ENCODE data around the gene CALM3. TPM values are rescaled to one million over a fixed set of nuclear protein-coding genes. Genes with fewer than 3 reads are reported as not detected.
A peak's percentile ranks its signal among the peaks of the same experiment; 100 is the strongest.

CALM3 gene
- polyA plus RNA-seq, 3 donors = 165 to 240 (median 177) TPM

- Mint-ChIP-seq H3K27me3 (ENCODE audit: low read depth in 3 of 3) (peaks cover 13 to 16% (median 15%) of the 10 kb centered on the region in 3 donors), H3K27ac (peak overlapping the region; percentile 73 to 96 (median 94)), H3K9me3 (peaks cover 0 to 5% (median 0%) of the 10 kb centered on the region in 7 donors), H3K4me3 (peak overlapping the region; percentile 23 to 57), H3K4me1 (peaks cover 83% of the 10 kb centered on the region), H3K36me3 (peaks cover 26 to 27% of the 10 kb centered on the region in 2 donors)
- Histone ChIP-seq H4K20me1 (ENCODE audit: insufficient read depth, low read length) (no peaks in the 10 kb centered on the region), H2AFZ (ENCODE audit: insufficient read depth, low read depth, low read length, poor library complexity, severe bottlenecking) (no peak overlapping the region), H3K27ac (ENCODE audit: low read depth in 1 of 2, low read length in 2 of 2) (peak overlapping the region in 1 of 2 donors; percentile 84), H3K9me3 (replicated peaks in 1 of 2; ENCODE audit: control insufficient read depth in 1 of 2, insufficient read depth in 1 of 2, low read length in 2 of 2) (no peaks in the 10 kb centered on the region), H3K4me3 (replicated peaks in 1 of 3; ENCODE audit: low read depth in 2 of 3, low read length in 3 of 3) (peak overlapping the region in 1 of 3 experiments; percentile 8), H3K27me3 (ENCODE audit: control insufficient read depth in 2 of 2, insufficient read depth in 2 of 2, low read length in 2 of 2) (peaks cover 0 to 4% of the 10 kb centered on the region in 2 donors), H3K36me3 (replicated peaks in 1 of 2; ENCODE audit: control insufficient read depth in 1 of 2, insufficient read depth in 2 of 2, low read length in 2 of 2) (peaks cover 0 to 4% of the 10 kb centered on the region in 2 donors), H3K4me1 (ENCODE audit: control insufficient read depth in 1 of 2, insufficient read depth in 2 of 2, low read length in 2 of 2) (peaks cover 90 to 99% of the 10 kb centered on the region in 2 donors), H3K4me2 (replicated peaks; ENCODE audit: extremely low read depth, low read length, poor library complexity, severe bottlenecking) (peak overlapping the region; percentile 6), H3K79me2 (ENCODE audit: insufficient read depth, low read length) (peaks cover 6% of the 10 kb centered on the region), H3K9ac (ENCODE audit: insufficient read depth, low read length, poor library complexity, severe bottlenecking) (no peak overlapping the region)
- intact Hi-C loops (cut with micrococcal nuclease) = no loop called here
- TF ChIP-seq, protein P1, sequence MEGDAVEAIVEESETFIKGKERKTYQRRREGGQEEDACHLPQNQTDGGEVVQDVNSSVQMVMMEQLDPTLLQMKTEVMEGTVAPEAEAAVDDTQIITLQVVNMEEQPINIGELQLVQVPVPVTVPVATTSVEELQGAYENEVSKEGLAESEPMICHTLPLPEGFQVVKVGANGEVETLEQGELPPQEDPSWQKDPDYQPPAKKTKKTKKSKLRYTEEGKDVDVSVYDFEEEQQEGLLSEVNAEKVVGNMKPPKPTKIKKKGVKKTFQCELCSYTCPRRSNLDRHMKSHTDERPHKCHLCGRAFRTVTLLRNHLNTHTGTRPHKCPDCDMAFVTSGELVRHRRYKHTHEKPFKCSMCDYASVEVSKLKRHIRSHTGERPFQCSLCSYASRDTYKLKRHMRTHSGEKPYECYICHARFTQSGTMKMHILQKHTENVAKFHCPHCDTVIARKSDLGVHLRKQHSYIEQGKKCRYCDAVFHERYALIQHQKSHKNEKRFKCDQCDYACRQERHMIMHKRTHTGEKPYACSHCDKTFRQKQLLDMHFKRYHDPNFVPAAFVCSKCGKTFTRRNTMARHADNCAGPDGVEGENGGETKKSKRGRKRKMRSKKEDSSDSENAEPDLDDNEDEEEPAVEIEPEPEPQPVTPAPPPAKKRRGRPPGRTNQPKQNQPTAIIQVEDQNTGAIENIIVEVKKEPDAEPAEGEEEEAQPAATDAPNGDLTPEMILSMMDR (IDR thresholded peaks at IDR 0.05) = no peak
- DNase-seq = no peak
- 92% methylated on average over 24 of the region's 32 CpGs for WGBS (ENCODE audit: insufficient coverage)
Measured at GRCh38 chr19:46621191-46622117, 20.3 kb downstream of the CALM3 start.

DNA sequence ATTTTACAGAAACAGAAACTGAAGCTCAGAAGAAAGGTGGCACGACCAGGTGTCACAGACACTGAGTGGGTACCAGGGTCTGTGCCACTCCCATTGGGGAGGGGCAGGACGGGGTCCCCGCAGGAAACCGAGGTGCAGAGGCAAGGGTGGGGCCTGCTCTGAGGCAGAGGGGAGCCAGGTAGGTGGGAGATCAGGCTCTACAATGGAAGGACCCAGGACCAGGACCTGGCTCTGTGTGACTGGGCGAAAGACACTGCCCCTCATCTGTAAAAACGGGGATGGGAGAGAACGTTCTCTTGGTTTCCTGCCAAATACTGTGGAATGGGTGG, 21.0 kb downstream of the CALM3 start:
- peaks cover 82% of the 10 kb centered on the region for H3K4me1 Mint-ChIP-seq
- H3K27me3 ChIP-seq (ENCODE audit: control insufficient read depth in 2 of 2, insufficient read depth in 2 of 2, low read length in 2 of 2) = peaks cover 0 to 4% of the 10 kb centered on the region in 2 donors
- no peak overlapping the region for H3K27ac ChIP-seq (ENCODE audit: low read depth in 1 of 2, low read length in 2 of 2)
- H3K9me3 Mint-ChIP-seq = peaks cover 0 to 2% (median 0%) of the 10 kb centered on the region in 7 donors
- H3K36me3 Mint-ChIP-seq = peaks cover 22 to 26% of the 10 kb centered on the region in 2 donors
- peak overlapping the region; percentile 6 for H3K4me2 ChIP-seq (replicated peaks; ENCODE audit: extremely low read depth, low read length, poor library complexity, severe bottlenecking)
- H3K27me3 Mint-ChIP-seq (ENCODE audit: low read depth in 3 of 3) = peaks cover 8 to 10% (median 10%) of the 10 kb centered on the region in 3 donors
- H3K9ac ChIP-seq (ENCODE audit: insufficient read depth, low read length, poor library complexity, severe bottlenecking) = no peak overlapping the region
- H2AFZ ChIP-seq (ENCODE audit: insufficient read depth, low read depth, low read length, poor library complexity, severe bottlenecking) = no peak overlapping the region
- H4K20me1 ChIP-seq (ENCODE audit: insufficient read depth, low read length) = no peaks in the 10 kb centered on the region
- H3K36me3 ChIP-seq (replicated peaks in 1 of 2; ENCODE audit: control insufficient read depth in 1 of 2, insufficient read depth in 2 of 2, low read length in 2 of 2) = peaks cover 0 to 4% of the 10 kb centered on the region in 2 donors
- intact Hi-C loops (cut with micrococcal nuclease) = no loop called here
- no peak for DNase-seq
- H3K4me3 ChIP-seq (replicated peaks in 1 of 3; ENCODE audit: low read depth in 2 of 3, low read length in 3 of 3) = peak overlapping the region in 1 of 3 experiments; percentile 8
- H3K27ac Mint-ChIP-seq = peak overlapping the region in 2 of 7 donors; percentile 62 to 91
- no peaks in the 10 kb centered on the region for H3K9me3 ChIP-seq (replicated peaks in 1 of 2; ENCODE audit: control insufficient read depth in 1 of 2, insufficient read depth in 1 of 2, low read length in 2 of 2)
- H3K79me2 ChIP-seq (ENCODE audit: insufficient read depth, low read length) = peaks cover 6% of the 10 kb centered on the region
- 50% methylated on average over 3 of the region's 7 CpGs for WGBS (ENCODE audit: insufficient coverage)
- H3K4me3 Mint-ChIP-seq = peak overlapping the region in 1 of 2 donors; percentile 67
- H3K4me1 ChIP-seq (ENCODE audit: control insufficient read depth in 1 of 2, insufficient read depth in 2 of 2, low read length in 2 of 2) = peaks cover 90 to 99% of the 10 kb centered on the region in 2 donors
- TF ChIP-seq, protein P1 (IDR thresholded peaks at IDR 0.05) = no peak

Data from CD14-positive monocyte (primary cell).